Measurements from ENCODE around the gene MKRN3.
A peak's percentile ranks its signal among the peaks of the same experiment; 100 is the strongest.

Gene MKRN3

DNA sequence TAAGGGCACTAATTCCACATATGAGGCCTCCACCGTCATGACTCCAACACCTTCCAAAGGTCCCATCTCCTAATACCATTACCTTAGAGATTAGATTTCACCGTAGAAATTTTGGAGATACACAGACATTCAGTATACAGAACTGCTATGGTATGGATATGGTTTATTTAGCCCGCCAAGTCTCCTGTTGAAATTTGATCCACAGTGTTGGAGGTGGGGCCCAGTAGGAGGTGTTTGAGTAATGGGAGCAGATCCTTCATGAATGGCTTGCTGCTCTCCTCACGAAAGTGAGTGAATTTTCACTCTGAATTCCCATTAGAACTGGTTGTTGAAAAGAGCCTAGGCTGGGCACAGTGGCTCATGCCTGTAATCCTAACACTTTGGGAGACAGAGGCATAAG lies 7.4 kb downstream of the MKRN3 start:
- Histone ChIP-seq H4K20me1 (ENCODE audit: insufficient read depth, low read length, poor library complexity, severe bottlenecking) (peaks cover 58% of the 10 kb centered on the region), H3K9me3 (ENCODE audit: insufficient read depth, low read depth, low read length) (no peaks in the 10 kb centered on the region), H3K79me2 (ENCODE audit: insufficient read depth, low read length) (peaks cover 64% of the 10 kb centered on the region), H3K4me2 (ENCODE audit: low read depth, low read length, poor library complexity, severe bottlenecking) (no peak overlapping the region), H3K36me3 (ENCODE audit: insufficient read depth, low read length) (peaks cover 8% of the 10 kb centered on the region; the same call in 1 of the 2 replicates), H3K4me3 (ENCODE audit: low read length, poor library complexity, severe bottlenecking) (no peak overlapping the region), H3K9ac (ENCODE audit: low read depth, low read length, poor library complexity, severe bottlenecking) (no peak overlapping the region), H3K9me2 (replicated peaks; ENCODE audit: low read depth, low read length) (no peaks in the 10 kb centered on the region), H3K27me3 (ENCODE audit: insufficient read depth, low read length, poor library complexity, severe bottlenecking) (no peaks in the 10 kb centered on the region), H3F3A (ENCODE audit: low read depth) (no peaks in the 10 kb centered on the region), H3K4me1 (ENCODE audit: insufficient read depth, low read length, poor library complexity, severe bottlenecking) (peaks cover 21% of the 10 kb centered on the region), H2AFZ (ENCODE audit: low read length) (no peak overlapping the region)
- TF ChIP-seq EZH2phosphoT487 (IDR thresholded peaks at IDR 0.05; ENCODE audit: borderline replicate concordance) (no peak), CTCF (conservative IDR thresholded peaks at IDR 0.05; ENCODE audit: low read length) (no peak)

DNA sequence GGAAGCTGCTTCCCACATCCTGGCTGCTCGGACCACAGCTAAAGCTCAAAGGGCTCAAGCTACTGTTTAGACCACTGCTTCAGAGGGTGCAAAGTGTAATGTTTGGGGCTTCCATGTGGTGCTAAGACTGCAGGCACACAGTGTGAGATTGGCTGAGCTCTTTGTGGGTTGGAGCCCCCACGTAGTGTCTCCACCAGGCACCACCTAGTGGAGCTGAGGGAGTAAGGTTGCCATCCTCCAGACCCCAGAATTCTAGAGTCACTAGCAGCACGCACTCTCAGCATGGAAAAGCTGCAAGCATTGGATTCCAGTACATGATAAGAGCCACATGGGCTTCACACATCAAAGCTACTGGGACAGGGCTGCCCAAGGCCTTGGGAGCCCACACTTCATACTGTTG lies 9.3 kb downstream of the MKRN3 start:
- Histone ChIP-seq H3K79me2 (ENCODE audit: insufficient read depth, low read length) (peaks cover 45% of the 10 kb centered on the region), H3K9me3 (ENCODE audit: insufficient read depth, low read depth, low read length) (no peaks in the 10 kb centered on the region), H3F3A (ENCODE audit: low read depth) (no peaks in the 10 kb centered on the region), H3K9me2 (replicated peaks; ENCODE audit: low read depth, low read length) (no peaks in the 10 kb centered on the region), H2AFZ (ENCODE audit: low read length) (no peak overlapping the region), H4K20me1 (ENCODE audit: insufficient read depth, low read length, poor library complexity, severe bottlenecking) (peaks cover 39% of the 10 kb centered on the region), H3K4me1 (ENCODE audit: insufficient read depth, low read length, poor library complexity, severe bottlenecking) (peaks cover 11% of the 10 kb centered on the region), H3K27me3 (ENCODE audit: insufficient read depth, low read length, poor library complexity, severe bottlenecking) (no peaks in the 10 kb centered on the region), H3K4me3 (ENCODE audit: low read length, poor library complexity, severe bottlenecking) (no peak overlapping the region), H3K36me3 (ENCODE audit: insufficient read depth, low read length) (peaks cover 8% of the 10 kb centered on the region; the same call in 1 of the 2 replicates), H3K4me2 (ENCODE audit: low read depth, low read length, poor library complexity, severe bottlenecking) (no peak overlapping the region), H3K9ac (ENCODE audit: low read depth, low read length, poor library complexity, severe bottlenecking) (no peak overlapping the region)
- TF ChIP-seq CTCF (conservative IDR thresholded peaks at IDR 0.05; ENCODE audit: low read length) = peak; percentile 52
- TF ChIP-seq EZH2phosphoT487 (IDR thresholded peaks at IDR 0.05; ENCODE audit: borderline replicate concordance) = no peak

DNA sequence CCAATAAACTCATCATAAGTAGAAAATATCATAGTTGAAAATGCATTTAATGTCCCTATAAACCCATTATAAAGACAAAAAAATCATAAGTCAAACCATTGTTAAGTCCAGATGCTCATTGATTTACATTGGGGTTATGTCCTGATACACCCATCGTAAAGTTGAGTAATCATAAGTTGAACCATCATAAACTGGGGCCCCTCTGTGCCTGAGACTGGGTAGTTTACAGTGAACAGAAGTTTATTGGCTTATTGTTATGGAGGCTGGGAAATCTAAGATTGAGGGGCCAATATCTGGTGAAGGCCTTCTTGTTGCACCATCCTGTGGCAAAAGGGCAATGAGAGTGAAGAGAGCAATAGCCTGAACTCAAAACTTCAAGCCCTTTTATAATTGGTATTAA lies 10.6 kb downstream of the MKRN3 start:
- H3K4me2 ChIP-seq (ENCODE audit: low read depth, low read length, poor library complexity, severe bottlenecking) = no peak overlapping the region
- no peaks in the 10 kb centered on the region for H3F3A ChIP-seq (ENCODE audit: low read depth)
- peaks cover 32% of the 10 kb centered on the region for H3K79me2 ChIP-seq (ENCODE audit: insufficient read depth, low read length)
- H3K27me3 ChIP-seq (ENCODE audit: insufficient read depth, low read length, poor library complexity, severe bottlenecking) = no peaks in the 10 kb centered on the region
- H3K9me3 ChIP-seq (ENCODE audit: insufficient read depth, low read depth, low read length) = no peaks in the 10 kb centered on the region
- peaks cover 8% of the 10 kb centered on the region; the same call in 1 of the 2 replicates for H3K36me3 ChIP-seq (ENCODE audit: insufficient read depth, low read length)
- TF ChIP-seq EZH2phosphoT487 (IDR thresholded peaks at IDR 0.05; ENCODE audit: borderline replicate concordance) (no peak), CTCF (conservative IDR thresholded peaks at IDR 0.05; ENCODE audit: low read length) (no peak)
- H3K4me3 ChIP-seq (ENCODE audit: low read length, poor library complexity, severe bottlenecking) = no peak overlapping the region
- H2AFZ ChIP-seq (ENCODE audit: low read length) = no peak overlapping the region
- no peak overlapping the region for H3K9ac ChIP-seq (ENCODE audit: low read depth, low read length, poor library complexity, severe bottlenecking)
- no peaks in the 10 kb centered on the region for H3K4me1 ChIP-seq (ENCODE audit: insufficient read depth, low read length, poor library complexity, severe bottlenecking)
- peaks cover 26% of the 10 kb centered on the region for H4K20me1 ChIP-seq (ENCODE audit: insufficient read depth, low read length, poor library complexity, severe bottlenecking)
- H3K9me2 ChIP-seq (replicated peaks; ENCODE audit: low read depth, low read length) = no peaks in the 10 kb centered on the region
